Fibroblast of lung (primary cell): ENCODE measurements around the gene STX4.

Experiments used
- CTCF ChIP-seq, 2 donors: IDR thresholded peaks in 1 of 2; conservative IDR thresholded peaks in 1 of 2; 1 replicate in 1 of 2; 2 replicates in 1 of 2; pipeline ENCODE4 v1.5.1; 2011 to 2012; ENCODE audit warnings: low read length in 2 of 2, control low read depth in 1 of 2, inconsistent platforms in 1 of 2, low read depth in 1 of 2, mild to moderate bottlenecking in 1 of 2
- EZH2 ChIP-seq: IDR thresholded peaks from 2 replicates; pipeline ENCODE4 v1.5.1; 2012; ENCODE audit warnings: low read length, control low read depth, mild to moderate bottlenecking; ENCODE audit errors: missing control alignments

- no peak for TF ChIP-seq EZH2
- no peak for TF ChIP-seq CTCF (conservative IDR thresholded peaks at IDR 0.05 in 1 of 2, IDR thresholded peaks at IDR 0.05 in 1 of 2; ENCODE audit: low read depth in 1 of 2, low read length in 2 of 2)
Measured at GRCh38 chr16:31032736-31033708, at the start of gene STX4.
